Activated CD4-positive, alpha-beta T cell treated with anti-CD3 and anti-CD28 coated beads for 1 hour (primary cell): ENCODE data around the gene BPIFB3.

Source experiments
- DNase-seq: peaks from one replicate; pipeline ENCODE4 v3.0.0-alpha.2; 2020

BPIFB3 gene

GRCh38 chr20:33015700-33016580 lies 37.8 kb upstream of the BPIFB3 start:
- DNase-seq = no peak

GRCh38 chr20:33016581-33017109 lies 37.1 kb upstream of the BPIFB3 start:
- no peak for DNase-seq

- DNase-seq = no peak
Observed at GRCh38 chr20:33017542-33017941, 36.2 kb upstream of the BPIFB3 start.

- DNase-seq = no peak
Observed at GRCh38 chr20:33018169-33018931, 35.4 kb upstream of the BPIFB3 start.

GRCh38 chr20:33019465-33020277 lies 34.0 kb upstream of the BPIFB3 start:
- DNase-seq = no peak

GRCh38 chr20:33020278-33021161 lies 33.2 kb upstream of the BPIFB3 start:
- DNase-seq = no peak

- DNase-seq = no peak
Observed at GRCh38 chr20:33021879-33022278, 31.8 kb upstream of the BPIFB3 start.

GRCh38 chr20:33022289-33022688 lies 31.4 kb upstream of the BPIFB3 start:
- DNase-seq = no peak

GRCh38 chr20:33022694-33023438 lies 30.8 kb upstream of the BPIFB3 start:
- no peak for DNase-seq

- DNase-seq = no peak
Observed at GRCh38 chr20:33023439-33024242, 30.1 kb upstream of the BPIFB3 start.

GRCh38 chr20:33024243-33024560 lies 29.5 kb upstream of the BPIFB3 start:
- DNase-seq = no peak

GRCh38 chr20:33024609-33025317 lies 28.9 kb upstream of the BPIFB3 start:
- no peak for DNase-seq

- DNase-seq = no peak
Observed at GRCh38 chr20:33025318-33025876, 28.3 kb upstream of the BPIFB3 start.

GRCh38 chr20:33026072-33026778 lies 27.5 kb upstream of the BPIFB3 start:
- no peak for DNase-seq

GRCh38 chr20:33026779-33027759 lies 26.6 kb upstream of the BPIFB3 start:
- no peak for DNase-seq

GRCh38 chr20:33027769-33028751 lies 25.6 kb upstream of the BPIFB3 start:
- no peak for DNase-seq
